HL-60 (cell line): Measurements from ENCODE around the gene FXYD2.

Source experiments
- CTCF ChIP-seq: IDR thresholded peaks from one replicate; pipeline ENCODE4 v1.5.1; 2011; ENCODE audit warnings: low read length, control low read depth, inconsistent platforms; ENCODE audit not compliant: insufficient read depth
- REST ChIP-seq: IDR thresholded peaks from 2 replicates; pipeline ENCODE4 v1.6.1; 2012; ENCODE audit warnings: low read depth; ENCODE audit not compliant: insufficient replicate concordance

GRCh38 chr11:117805045-117805444 lies 19.5 kb downstream of the FXYD2 start:
- TF ChIP-seq REST (no peak), CTCF (no peak)
